HG02885 (cell line): Measurements from ENCODE around the gene EIF1AD.
"Not testable (repeated sequence)": the region's sequence is repeated elsewhere in the genome, so short reads cannot be mapped to it uniquely, and the experiment has no call there.

ENCODE experiments used
- ATAC-seq: cut with Tn5 transposase; IDR thresholded peaks from one replicate; pipeline ENCODE4 v1.9.1; 2021; ENCODE audit warnings: mild to moderate bottlenecking; ENCODE audit not compliant: unreplicated experiment, poor library complexity

The EIF1AD gene

DNA sequence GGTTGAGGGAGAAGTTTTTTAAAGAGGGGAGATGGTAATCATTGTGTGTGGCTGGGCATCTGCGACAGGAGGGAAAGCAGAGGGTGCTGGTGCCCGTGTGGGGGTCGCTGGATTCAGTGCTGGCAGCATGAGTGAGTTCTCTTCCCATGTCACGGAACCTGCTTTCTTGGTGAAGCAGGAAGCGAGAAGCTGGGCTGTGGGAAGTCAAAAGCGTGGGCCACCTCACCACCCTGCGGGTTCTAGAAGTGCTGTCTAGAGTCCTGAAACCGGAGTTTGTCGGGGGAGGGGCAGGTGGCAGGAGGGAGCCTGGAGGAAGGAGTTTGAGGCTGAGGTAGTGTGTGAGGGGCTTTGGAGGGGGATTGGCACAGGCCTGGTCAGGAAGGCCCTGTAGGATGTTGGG is 26.2 kb downstream of the EIF1AD start:
- ATAC-seq: no peak

- ATAC-seq: no peak
Observed at GRCh38 chr11:65973439-65974110, 28.4 kb downstream of the EIF1AD start.

DNA sequence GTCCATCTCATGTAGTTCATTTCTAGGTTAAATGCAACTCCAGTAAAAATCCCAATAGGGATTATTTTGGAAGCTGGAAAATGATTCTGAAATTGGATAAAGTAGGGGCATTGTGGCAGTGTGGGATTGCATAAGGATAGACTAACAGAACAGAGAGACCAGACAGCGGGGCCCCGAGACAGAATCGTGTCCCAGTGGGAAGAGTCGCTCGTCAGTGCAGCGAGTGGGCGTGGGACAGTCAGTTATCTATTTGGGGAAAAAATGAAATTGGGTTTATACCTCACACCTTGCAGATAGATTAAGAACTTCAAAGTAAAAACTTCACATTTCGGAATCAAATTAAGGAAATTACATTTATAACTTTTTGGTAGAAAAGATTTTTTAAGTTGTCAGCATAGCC is 29.8 kb downstream of the EIF1AD start:
- no peak for ATAC-seq

DNA sequence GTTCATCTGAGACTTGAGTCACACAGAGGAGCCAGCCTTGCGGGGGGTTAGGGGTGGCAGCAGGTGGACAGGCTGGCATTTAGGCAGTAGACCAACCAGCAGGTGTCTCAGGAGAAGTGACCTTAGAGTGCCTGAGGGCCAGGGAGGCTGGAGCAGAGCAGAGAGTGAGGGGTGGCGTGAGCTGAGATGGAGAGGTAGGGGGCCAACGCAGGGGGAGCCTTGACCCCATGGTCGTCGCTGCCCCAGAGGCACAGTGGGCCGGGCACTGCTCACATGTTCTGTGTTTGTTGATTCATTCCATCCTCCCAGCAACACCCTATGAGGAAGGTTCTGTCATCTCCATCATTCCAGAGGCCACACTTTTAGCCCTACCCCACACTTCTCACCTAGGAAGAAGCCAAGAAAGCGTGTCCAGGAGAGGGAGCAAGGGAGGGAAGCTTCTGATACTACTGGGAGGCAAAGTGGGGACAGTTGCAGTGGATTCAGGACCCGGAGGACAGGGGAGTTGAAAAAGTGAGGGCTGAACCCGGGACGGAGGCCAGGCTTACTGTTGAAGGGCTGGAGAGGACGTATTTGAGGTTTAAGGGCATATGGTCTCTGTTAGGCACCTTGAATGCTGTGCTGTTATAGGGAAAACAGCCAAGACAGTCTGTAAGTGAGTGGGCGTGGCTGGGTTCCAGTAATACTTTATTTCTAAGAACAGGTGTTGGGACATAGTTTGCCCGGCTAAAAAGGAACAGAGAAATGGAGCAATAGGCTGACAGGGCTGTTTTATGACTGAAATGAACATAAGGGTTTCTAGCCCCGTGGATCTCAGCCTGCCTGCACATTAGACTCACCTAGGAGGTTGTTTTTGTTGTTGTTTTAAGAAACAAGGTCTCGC is 33.1 kb downstream of the EIF1AD start:
- no peak for ATAC-seq

GRCh38 chr11:65967329-65967934 is 34.5 kb downstream of the EIF1AD start:
- ATAC-seq: no peak

GRCh38 chr11:65965986-65966762 is 35.8 kb downstream of the EIF1AD start:
- no peak for ATAC-seq

GRCh38 chr11:65964906-65965305 is 37.1 kb downstream of the EIF1AD start:
- no peak for ATAC-seq

DNA sequence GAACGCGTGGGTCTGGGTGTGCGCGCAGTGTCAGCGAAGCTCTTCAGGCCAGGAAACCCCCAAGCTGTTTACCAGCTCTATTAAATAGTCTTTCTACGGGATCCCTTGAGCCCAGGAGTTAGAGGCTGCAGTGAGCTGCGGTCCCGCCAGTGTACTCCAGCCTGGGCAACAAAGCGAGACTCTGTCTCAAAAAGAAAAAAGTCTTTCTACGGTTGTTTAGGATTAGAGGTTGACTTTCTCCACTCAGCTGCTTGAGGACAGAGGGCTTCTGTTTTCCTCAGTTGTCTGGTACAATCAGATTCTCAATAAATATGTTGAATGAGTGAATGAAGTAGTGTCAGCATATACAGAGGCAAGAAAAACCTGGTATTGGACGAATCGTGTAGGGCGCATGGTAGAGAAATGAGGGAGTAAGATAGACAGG is 39.8 kb downstream of the EIF1AD start:
- ATAC-seq: no peak

DNA sequence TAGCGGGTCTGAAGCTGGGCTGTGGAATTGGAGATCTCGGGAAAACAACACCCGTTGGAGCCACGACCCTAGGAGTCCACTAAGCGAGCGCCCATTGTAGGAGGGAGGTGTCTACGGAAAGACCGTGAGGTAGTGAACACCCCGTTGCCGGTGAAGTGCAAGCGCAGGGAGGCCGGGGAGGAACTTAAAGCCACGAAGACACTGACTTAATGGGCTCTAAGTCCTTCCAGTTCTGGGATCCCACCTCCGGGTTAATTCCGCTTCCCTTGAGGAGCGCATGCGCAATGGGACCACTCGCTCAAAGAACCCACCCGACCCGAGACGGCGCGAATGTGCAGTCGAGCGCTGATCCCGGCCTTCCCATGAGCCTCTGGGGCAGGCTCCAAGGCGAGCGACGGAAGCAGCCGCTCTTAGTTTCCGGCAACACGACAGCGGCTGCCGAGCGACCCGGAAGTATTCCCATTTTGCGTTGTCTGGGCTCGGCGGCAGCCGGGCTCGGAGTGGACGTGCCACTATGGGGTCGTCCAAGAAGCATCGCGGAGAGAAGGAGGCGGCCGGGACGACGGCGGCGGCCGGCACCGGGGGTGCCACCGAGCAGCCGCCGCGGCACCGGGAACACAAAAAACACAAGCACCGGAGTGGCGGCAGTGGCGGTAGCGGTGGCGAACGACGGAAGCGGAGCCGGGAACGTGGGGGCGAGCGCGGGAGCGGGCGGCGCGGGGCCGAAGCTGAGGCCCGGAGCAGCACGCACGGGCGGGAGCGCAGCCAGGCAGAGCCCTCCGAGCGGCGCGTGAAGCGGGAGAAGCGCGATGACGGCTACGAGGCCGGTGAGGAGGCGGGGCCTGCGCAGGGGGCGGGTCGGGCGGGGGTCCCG is 40.5 kb downstream of the EIF1AD start, which contains the start of gene SART1:
Gene SART1, plus strand, starts transcription at position 468 of the 874 bp plus-strand sequence. Its CDS starts 47 bp downstream, at position 515.
- ATAC-seq: peak; percentile 92

DNA sequence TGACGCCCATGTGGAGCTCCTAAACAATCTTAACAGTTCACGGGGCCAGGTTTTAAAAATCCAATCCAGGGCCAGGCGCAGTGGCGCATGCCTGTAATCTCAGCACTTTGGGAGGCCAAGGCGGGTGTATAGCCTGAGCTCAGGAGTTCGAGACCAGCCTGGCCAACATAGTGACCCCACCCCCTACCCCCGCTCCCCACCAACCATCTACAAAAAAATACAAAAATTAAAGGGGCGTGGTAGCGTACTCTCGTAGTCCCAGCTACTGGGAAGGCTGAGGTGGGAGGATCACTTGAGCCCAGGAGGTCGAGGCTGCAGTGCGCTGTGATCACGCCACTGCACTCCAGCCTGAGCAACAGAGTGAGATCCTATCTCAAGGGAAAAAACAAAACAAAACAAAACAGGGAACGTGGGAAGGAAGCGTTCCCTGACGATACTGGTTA is 41.1 kb downstream of the EIF1AD start:
- ATAC-seq: no peak

- no peak for ATAC-seq
Observed at GRCh38 chr11:65958774-65959420, 43.1 kb downstream of the EIF1AD start.

- ATAC-seq: no peak
Observed at GRCh38 chr11:65958291-65958690, 43.7 kb downstream of the EIF1AD start.

DNA sequence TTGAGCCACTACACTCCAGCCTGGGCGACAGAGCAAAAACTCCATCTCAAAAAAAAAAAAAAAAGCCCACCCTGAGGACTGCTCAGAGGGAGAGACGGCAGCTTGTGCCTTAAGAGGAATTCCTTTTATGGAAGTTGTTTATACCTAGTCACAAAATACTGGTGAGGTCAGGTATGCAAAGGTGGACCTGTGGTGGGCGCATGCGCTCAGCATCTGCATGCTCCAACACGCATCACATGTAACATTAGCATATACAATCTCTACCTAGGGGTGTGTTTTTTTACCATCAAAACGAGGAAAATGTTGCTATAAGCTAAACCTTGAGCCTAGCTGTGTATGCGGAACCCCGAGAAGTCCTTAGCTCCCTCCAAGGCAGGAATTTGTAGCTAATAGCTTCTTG is 47.2 kb downstream of the EIF1AD start:
- ATAC-seq: no peak

GRCh38 chr11:65953471-65953870 is 48.5 kb downstream of the EIF1AD start:
- ATAC-seq: no peak

DNA sequence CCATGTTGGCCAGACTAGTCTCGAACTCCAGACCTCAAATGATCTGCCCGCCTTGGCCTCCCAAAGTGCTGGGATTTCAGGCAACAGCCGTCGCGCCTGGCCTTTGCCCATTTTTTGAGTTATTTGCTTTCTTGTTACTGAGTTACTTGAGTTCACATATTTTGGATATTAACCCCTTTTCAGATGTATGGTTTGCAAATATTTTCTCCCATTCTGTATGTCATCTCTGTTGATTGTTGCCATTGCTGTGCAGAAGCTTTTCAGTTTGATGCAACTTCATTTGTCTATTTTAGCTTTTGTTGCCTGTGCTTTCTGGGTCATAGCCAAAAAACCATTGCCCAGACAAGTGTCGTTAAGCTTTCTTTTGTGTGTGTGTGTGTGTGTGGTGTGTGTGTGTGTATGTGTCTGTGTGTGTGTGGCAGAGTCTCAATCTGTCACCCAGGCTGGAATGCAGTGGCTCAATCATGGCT is 49.9 kb downstream of the EIF1AD start:
- ATAC-seq: no peak

DNA sequence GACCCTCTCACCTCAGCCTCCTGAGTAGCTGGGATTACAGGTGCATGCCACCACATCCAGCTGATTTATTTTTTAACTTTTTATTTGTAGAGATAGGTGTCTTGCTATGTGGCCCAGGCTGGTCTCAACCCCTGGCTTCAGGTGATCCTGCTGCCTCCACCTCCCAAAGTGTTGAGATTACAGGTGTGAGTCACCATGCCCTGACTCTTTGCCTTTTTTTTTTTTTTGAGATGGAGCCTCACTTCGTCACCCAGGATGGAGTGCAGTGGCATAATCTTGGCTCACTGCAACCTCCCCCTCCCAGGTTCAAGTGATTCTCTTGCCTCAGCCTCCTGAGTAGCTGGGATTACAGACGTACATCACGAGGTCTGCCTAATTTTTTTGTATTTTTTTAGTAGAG is 50.3 kb downstream of the EIF1AD start:
- ATAC-seq: not testable (repeated sequence)

- not testable (repeated sequence) for ATAC-seq
Observed at GRCh38 chr11:65950711-65951110, 51.2 kb downstream of the EIF1AD start.

- no peak for ATAC-seq
Observed at GRCh38 chr11:65947603-65948125, 54.3 kb downstream of the EIF1AD start.
